ENCODE results near the gene SLMAP.

DNA sequence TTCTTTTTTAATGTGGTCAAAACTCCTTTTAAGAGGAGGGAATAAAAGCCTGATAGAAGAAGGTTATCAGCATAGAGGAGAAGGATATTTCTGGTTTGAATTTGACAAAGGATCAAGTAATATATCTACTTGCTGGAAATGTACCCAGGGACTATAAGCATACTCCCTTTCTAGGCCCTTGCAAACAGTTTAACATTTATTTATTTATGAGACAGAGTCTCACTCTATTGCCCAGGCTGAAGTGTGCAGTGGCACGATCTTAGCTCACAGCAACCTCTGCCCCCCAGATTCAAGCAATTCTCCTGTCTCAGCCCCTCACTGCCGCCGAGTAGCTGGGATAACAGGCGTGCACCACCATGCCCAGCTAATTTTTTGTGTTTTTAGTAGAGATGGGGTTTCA, 71.6 kb downstream of the SLMAP start:
- TF ChIP-seq POLR2A (IDR thresholded peaks at IDR 0.05; ENCODE audit: low read depth, low read length) (no peak), CTCF (conservative IDR thresholded peaks at IDR 0.05; ENCODE audit: low read depth, low read length) (no peak), ELK1 (IDR thresholded peaks at IDR 0.05; ENCODE audit: borderline replicate concordance, low read depth, low read length) (no peak), CEBPB (IDR thresholded peaks at IDR 0.05; ENCODE audit: low read depth, low read length) (no peak), MXI1 (IDR thresholded peaks at IDR 0.05; ENCODE audit: borderline replicate concordance, low read depth, low read length) (no peak), MAZ (IDR thresholded peaks at IDR 0.05; ENCODE audit: borderline replicate concordance, low read depth, low read length) (no peak), MAFK (IDR thresholded peaks at IDR 0.05; ENCODE audit: low read depth, low read length) (no peak), RCOR1 (IDR thresholded peaks at IDR 0.05; ENCODE audit: insufficient replicate concordance, low read length) (no peak), NFE2L2 (IDR thresholded peaks at IDR 0.05; ENCODE audit: low read depth, low read length) (no peak)
